Thyroid gland (tissue), 4 donors: ENCODE data around the gene PTGDR.

ENCODE experiments used
- CTCF ChIP-seq, 6 experiments: fragments of 200-600 bp in 3 of 6; fragments of 450-650 bp in 3 of 6; sonication (generic) in 3 of 6; IDR thresholded peaks; one replicate each; pipeline ENCODE4 v1.5.1; 2016 to 2019; ENCODE audit warnings: antibody characterized with exemption in 6 of 6, mild to moderate bottlenecking in 2 of 6, inconsistent platforms in 1 of 6, moderate library complexity in 1 of 6
- POLR2A ChIP-seq, 2 donors: fragments of 450-650 bp; IDR thresholded peaks; one replicate each; pipeline ENCODE4 v1.6.1; 2017; ENCODE audit warnings: antibody characterized with exemption in 2 of 2, mild to moderate bottlenecking in 2 of 2, moderate library complexity in 1 of 2

- TF ChIP-seq CTCF (IDR thresholded peaks at IDR 0.05) (no peak), POLR2A (IDR thresholded peaks at IDR 0.05) (no peak)
Observed at GRCh38 chr14:52251724-52252123, 15.8 kb upstream of the PTGDR start.
